Calu3 (cell line): ENCODE data around the gene INPP5F. TPM values are rescaled to one million over a fixed set of nuclear protein-coding genes. Genes with fewer than 3 reads are reported as not detected.

ENCODE experiments used
- BruUV-seq: library from RNA; stranded (reverse); fragments of 400-500 nt; replicated peaks from 2 replicates; lab custom pipeline; 2021; lab: Mats Ljungman, UMichigan
- CTCF ChIA-PET: fragments of 300-600 bp; sonication (Branson Sonifier 250); formaldehyde crosslinking; loops from one replicate; lab custom pipeline; 2022; ENCODE audit warnings: antibody characterized with exemption; lab: Charles Lee
- DNase-seq: peaks from one replicate; pipeline ENCODE4 v3.0.0; 2022
- H3K27ac Mint-ChIP-seq: one replicate; pipeline ENCODE4 v1.8.0; 2022; ENCODE audit warnings: mixed read lengths; ENCODE audit not compliant: unreplicated experiment
- H3K27me3 Mint-ChIP-seq: one replicate; pipeline ENCODE4 v1.8.0; 2022; ENCODE audit warnings: mixed read lengths; ENCODE audit not compliant: unreplicated experiment
- H3K36me3 Mint-ChIP-seq: one replicate; pipeline ENCODE4 v1.8.0; 2022; ENCODE audit warnings: mild to moderate bottlenecking, moderate library complexity, mixed read lengths; ENCODE audit not compliant: insufficient read depth, unreplicated experiment
- H3K4me1 Mint-ChIP-seq: one replicate; pipeline ENCODE4 v1.8.0; 2022; ENCODE audit warnings: mild to moderate bottlenecking, low read depth, mixed read lengths; ENCODE audit not compliant: unreplicated experiment
- H3K4me3 Mint-ChIP-seq: one replicate; pipeline ENCODE4 v1.8.0; 2022; ENCODE audit warnings: mild to moderate bottlenecking, low read depth, moderate library complexity, mixed read lengths; ENCODE audit not compliant: unreplicated experiment
- H3K9me3 Mint-ChIP-seq: one replicate; pipeline ENCODE4 v1.8.0; 2022; ENCODE audit warnings: low read depth, mixed read lengths; ENCODE audit not compliant: unreplicated experiment
- CTCF ChIP-seq: fragments of 200-600 bp; IDR thresholded peaks from one replicate; pipeline ENCODE4 v1.8.0; 2022; ENCODE audit warnings: antibody characterized with exemption; ENCODE audit not compliant: unreplicated experiment
- intact Hi-C: fragments of 100-400 bp; cut with micrococcal nuclease; formaldehyde crosslinking; loops from one replicate; pipeline ENCODE4 v1.10.0; 2022; ENCODE audit not compliant: unreplicated experiment
- total RNA-seq: library from RNA; stranded (reverse); gene quantifications from 2 replicates; pipeline ENCODE4 v1.2.3, GENCODE V29; 2022

The INPP5F gene
- total RNA-seq, 1 experiment from 2014 or later, result 6.9 TPM

- BruUV-seq, result no TSS peak
- DNase-seq, result no peak
- H3K4me1 Mint-ChIP-seq, result no peaks in the 10 kb centered on the region
- no peak overlapping the region for H3K4me3 Mint-ChIP-seq
- no peaks in the 10 kb centered on the region for H3K36me3 Mint-ChIP-seq
- no peaks in the 10 kb centered on the region for H3K9me3 Mint-ChIP-seq
- no peak overlapping the region for H3K27ac Mint-ChIP-seq
- intact Hi-C loops, result no loop called here
- CTCF ChIA-PET, result no interaction called here
- no peak for TF ChIP-seq CTCF
- H3K27me3 Mint-ChIP-seq, result no peaks in the 10 kb centered on the region
These were observed 79.9 kb downstream of the INPP5F start for GRCh38 chr10:119805702-119806230.

DNA sequence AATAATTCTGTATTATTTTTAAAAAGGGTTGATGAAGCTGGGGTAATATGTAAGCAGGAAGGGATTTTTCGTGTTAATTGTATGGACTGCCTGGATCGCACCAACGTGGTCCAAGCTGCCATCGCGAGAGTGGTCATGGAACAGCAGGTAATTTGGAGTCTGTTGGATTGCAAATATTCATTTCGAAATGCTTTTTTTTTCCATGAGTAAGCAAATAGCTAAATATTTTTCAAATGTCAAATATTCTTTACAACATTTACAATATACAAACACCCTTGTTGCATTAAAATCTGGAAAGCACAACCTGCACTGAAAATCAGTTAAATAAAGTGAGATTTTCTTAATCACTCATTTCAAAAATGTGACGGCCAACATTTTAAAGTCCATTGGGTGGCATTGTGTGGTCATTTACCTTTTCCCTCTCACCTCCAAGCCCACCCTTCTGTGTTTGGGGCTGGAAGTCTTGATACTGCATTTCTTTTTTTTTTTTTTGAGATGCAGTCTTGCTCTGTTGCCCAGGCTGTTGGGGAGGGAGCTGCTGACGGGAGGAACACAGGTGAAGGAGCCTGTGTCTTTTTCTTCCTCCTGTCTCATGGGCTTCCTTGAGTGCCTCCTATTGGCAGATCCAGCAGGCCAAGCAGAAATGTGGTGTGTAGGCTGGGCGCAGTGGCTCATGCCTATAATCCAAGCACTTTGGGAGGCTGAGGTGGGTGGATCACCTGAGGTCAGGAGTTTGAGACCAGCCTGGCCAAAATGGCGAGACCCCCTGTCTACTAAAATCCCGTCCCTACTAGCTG, 80.7 kb downstream of the INPP5F start:
- TF ChIP-seq CTCF, result no peak
- DNase-seq, result no peak
- intact Hi-C loops, result no loop called here
- BruUV-seq, result no TSS peak
- no peaks in the 10 kb centered on the region for H3K9me3 Mint-ChIP-seq
- H3K4me3 Mint-ChIP-seq, result no peak overlapping the region
- H3K27ac Mint-ChIP-seq, result no peak overlapping the region
- H3K4me1 Mint-ChIP-seq, result no peaks in the 10 kb centered on the region
- CTCF ChIA-PET, result no interaction called here
- H3K36me3 Mint-ChIP-seq, result no peaks in the 10 kb centered on the region
- H3K27me3 Mint-ChIP-seq, result no peaks in the 10 kb centered on the region

GRCh38 chr10:119807960-119808697, 82.3 kb downstream of the INPP5F start:
- TF ChIP-seq CTCF, result no peak
- CTCF ChIA-PET, result interaction anchor here (1.0 kb wide), 1 partner anchor 10 kb away, joined by 4 read pairs; no protein-coding TSS in a partner anchor
- H3K4me3 Mint-ChIP-seq, result no peak overlapping the region
- no TSS peak for BruUV-seq
- H3K9me3 Mint-ChIP-seq, result no peaks in the 10 kb centered on the region
- intact Hi-C loops, result no loop called here
- H3K36me3 Mint-ChIP-seq, result no peaks in the 10 kb centered on the region
- no peak overlapping the region for H3K27ac Mint-ChIP-seq
- no peak for DNase-seq
- H3K4me1 Mint-ChIP-seq, result no peaks in the 10 kb centered on the region
- no peaks in the 10 kb centered on the region for H3K27me3 Mint-ChIP-seq

GRCh38 chr10:119811122-119811521, 85.3 kb downstream of the INPP5F start:
- no TSS peak for BruUV-seq
- no peak for TF ChIP-seq CTCF
- Mint-ChIP-seq H3K4me3 (no peak overlapping the region), H3K27me3 (no peaks in the 10 kb centered on the region), H3K36me3 (no peaks in the 10 kb centered on the region), H3K4me1 (no peaks in the 10 kb centered on the region), H3K9me3 (no peaks in the 10 kb centered on the region), H3K27ac (no peak overlapping the region)
- CTCF ChIA-PET, result interaction anchor here (0.6 kb wide), 1 partner anchor 217 kb away, joined by 7 read pairs; no protein-coding TSS in a partner anchor
- DNase-seq, result no peak
- intact Hi-C loops, result no loop called here
